Cardiac muscle cell (in vitro differentiated cells and primary cell): Measurements from ENCODE around the gene ACO2. TPM values are rescaled to one million over a fixed set of nuclear protein-coding genes. Genes with fewer than 3 reads are reported as not detected.
"Not testable (repeated sequence)": the region's sequence is repeated elsewhere in the genome, so short reads cannot be mapped to it uniquely, and the experiment has no call there.

Experiments used
- DNase-seq, 2 donors: peaks; one replicate each; pipeline versions ENCODE4 v3.0.0 to v3.0.0-alpha.2; 2010 to 2017; ENCODE audit warnings: low read depth in 1 of 2, low spot score in 1 of 2
- H3K27ac ChIP-seq: fragments of 200-600 bp; sonication (generic); 2 replicates; pipeline ENCODE4 v1.5.1; 2016
- H3K27me3 ChIP-seq: fragments of 200-600 bp; sonication (generic); 2 replicates; pipeline ENCODE4 v1.6.0; 2016; ENCODE audit warnings: control low read depth
- H3K36me3 ChIP-seq: fragments of 200-600 bp; sonication (generic); 2 replicates; pipeline ENCODE4 v1.5.1; 2016; ENCODE audit warnings: control low read depth
- H3K4me1 ChIP-seq: fragments of 200-600 bp; sonication (generic); 2 replicates; pipeline ENCODE4 v1.8.1; 2017; ENCODE audit warnings: low read depth, mild to moderate bottlenecking, mixed run types
- H3K4me3 ChIP-seq: fragments of 200-600 bp; sonication (generic); 2 replicates; pipeline ENCODE4 v1.5.1; 2016; ENCODE audit warnings: mild to moderate bottlenecking
- H3K9me3 ChIP-seq: fragments of 200-600 bp; sonication (generic); 2 replicates; pipeline ENCODE4 v1.5.1; 2017; ENCODE audit warnings: low read depth, mild to moderate bottlenecking, control low read depth
- polyA plus RNA-seq: library from polyadenylated mRNA; unstranded; fragments of >200 nt; fragmentation: Nextera tagmentation; extraction: Ambion mirVana; gene quantifications from 2 replicates; pipeline ENCODE4 v1.2.1, GENCODE V29; 2016
- total RNA-seq: library from RNA; depleted of rRNA; stranded (reverse); fragments of >200 nt; gene quantifications from 2 replicates; pipeline ENCODE4 v1.2.3, GENCODE V29; 2016
- TF ChIP-seq, protein P1 (sequence below): IDR thresholded peaks from 2 replicates; pipeline ENCODE4 v1.5.1; 2012; ENCODE audit warnings: low read depth, mild to moderate bottlenecking, low read length

Gene ACO2
- total and polyA plus RNA-seq, 2 experiments from 2014 or later = 183 to 328 TPM

GRCh38 chr22:41447435-41448188, 21.3 kb upstream of the ACO2 start:
- no peaks in the 10 kb centered on the region for H3K9me3 ChIP-seq
- peaks cover 8% of the 10 kb centered on the region for H3K4me1 ChIP-seq
- peak; percentile 71 to 88 for DNase-seq
- H3K27ac ChIP-seq = peak overlapping the region; percentile 97
- H3K4me3 ChIP-seq = peak overlapping the region; percentile 99
- peaks cover 5% of the 10 kb centered on the region for H3K36me3 ChIP-seq
- TF ChIP-seq, protein P1, sequence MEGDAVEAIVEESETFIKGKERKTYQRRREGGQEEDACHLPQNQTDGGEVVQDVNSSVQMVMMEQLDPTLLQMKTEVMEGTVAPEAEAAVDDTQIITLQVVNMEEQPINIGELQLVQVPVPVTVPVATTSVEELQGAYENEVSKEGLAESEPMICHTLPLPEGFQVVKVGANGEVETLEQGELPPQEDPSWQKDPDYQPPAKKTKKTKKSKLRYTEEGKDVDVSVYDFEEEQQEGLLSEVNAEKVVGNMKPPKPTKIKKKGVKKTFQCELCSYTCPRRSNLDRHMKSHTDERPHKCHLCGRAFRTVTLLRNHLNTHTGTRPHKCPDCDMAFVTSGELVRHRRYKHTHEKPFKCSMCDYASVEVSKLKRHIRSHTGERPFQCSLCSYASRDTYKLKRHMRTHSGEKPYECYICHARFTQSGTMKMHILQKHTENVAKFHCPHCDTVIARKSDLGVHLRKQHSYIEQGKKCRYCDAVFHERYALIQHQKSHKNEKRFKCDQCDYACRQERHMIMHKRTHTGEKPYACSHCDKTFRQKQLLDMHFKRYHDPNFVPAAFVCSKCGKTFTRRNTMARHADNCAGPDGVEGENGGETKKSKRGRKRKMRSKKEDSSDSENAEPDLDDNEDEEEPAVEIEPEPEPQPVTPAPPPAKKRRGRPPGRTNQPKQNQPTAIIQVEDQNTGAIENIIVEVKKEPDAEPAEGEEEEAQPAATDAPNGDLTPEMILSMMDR = no peak
- no peaks in the 10 kb centered on the region for H3K27me3 ChIP-seq

DNA sequence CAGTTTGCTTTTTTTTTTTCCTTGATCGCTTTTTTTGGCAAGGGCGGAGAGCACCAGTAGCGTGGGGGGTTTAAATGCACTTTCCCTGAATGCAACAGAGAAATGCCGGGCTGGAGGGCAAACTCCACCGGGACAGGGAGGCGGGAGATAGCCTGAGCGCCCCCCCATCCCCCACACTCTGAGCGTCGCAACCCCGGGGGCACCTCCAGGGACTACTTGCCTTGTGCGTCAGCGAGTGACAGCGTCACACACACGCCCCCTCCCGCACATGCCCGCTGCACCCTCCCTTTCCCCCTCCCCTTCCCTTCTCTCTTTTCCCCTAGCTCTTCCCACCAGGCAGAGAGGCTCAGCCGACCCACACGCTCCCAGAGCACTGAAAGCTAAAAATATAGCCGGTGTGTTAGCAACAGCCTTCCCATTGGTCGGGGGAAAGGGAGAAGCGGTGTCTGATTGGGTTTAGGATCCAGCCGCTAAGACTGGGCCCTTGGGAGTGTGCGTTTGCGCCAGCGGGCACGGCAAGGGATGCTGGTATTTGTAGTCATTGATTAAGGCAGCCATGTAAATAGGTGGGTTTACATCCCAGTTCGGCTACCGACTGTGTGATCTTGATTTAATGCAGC, 20.6 kb upstream of the ACO2 start:
- H3K9me3 ChIP-seq = no peaks in the 10 kb centered on the region
- peak; percentile 98 to 100 for DNase-seq
- peak overlapping the region; percentile 97 for H3K27ac ChIP-seq
- H3K27me3 ChIP-seq = no peaks in the 10 kb centered on the region
- peak overlapping the region; percentile 99 for H3K4me3 ChIP-seq
- TF ChIP-seq, protein P1 = no peak
- no peaks in the 10 kb centered on the region for H3K36me3 ChIP-seq
- peaks cover 8% of the 10 kb centered on the region for H3K4me1 ChIP-seq

- H3K27me3 ChIP-seq = no peaks in the 10 kb centered on the region
- no peak overlapping the region for H3K27ac ChIP-seq
- no peak for DNase-seq
- H3K36me3 ChIP-seq = peaks cover 21% of the 10 kb centered on the region
- TF ChIP-seq, protein P1 = no peak
- no peaks in the 10 kb centered on the region for H3K9me3 ChIP-seq
- H3K4me1 ChIP-seq = no peaks in the 10 kb centered on the region
- no peak overlapping the region for H3K4me3 ChIP-seq
Measured at GRCh38 chr22:41458161-41458728, 10.7 kb upstream of the ACO2 start.

GRCh38 chr22:41459431-41459830, 9.5 kb upstream of the ACO2 start:
- TF ChIP-seq, protein P1 = no peak
- no peak for DNase-seq
- Histone ChIP-seq H3K9me3 (no peaks in the 10 kb centered on the region), H3K27ac (no peak overlapping the region), H3K27me3 (no peaks in the 10 kb centered on the region), H3K36me3 (peaks cover 29% of the 10 kb centered on the region), H3K4me3 (no peak overlapping the region), H3K4me1 (no peaks in the 10 kb centered on the region)

DNA sequence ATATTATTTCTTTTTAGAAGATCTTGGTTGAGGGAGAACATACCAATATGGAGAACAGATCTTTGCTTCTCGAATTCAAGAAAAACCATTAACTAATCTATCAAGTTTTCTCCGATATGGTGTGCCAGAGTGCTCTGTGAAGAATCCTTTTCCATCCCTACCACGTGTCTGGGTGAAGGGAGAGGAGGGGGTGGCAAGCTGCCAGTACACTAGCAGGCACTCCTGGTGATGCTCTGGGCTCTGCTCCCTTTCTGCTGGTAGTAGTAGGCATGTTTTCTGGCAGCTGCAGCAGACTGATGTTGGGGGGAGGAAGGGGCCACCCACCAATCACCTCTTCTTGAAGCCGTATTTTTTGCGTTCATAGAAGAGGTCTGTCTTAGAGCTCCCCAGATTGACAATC, 8.8 kb upstream of the ACO2 start:
- not testable (repeated sequence) for H3K9me3 ChIP-seq, H3K4me3 ChIP-seq, DNase-seq, H3K27me3 ChIP-seq, H3K4me1 ChIP-seq, H3K27ac ChIP-seq
- peaks cover 35% of the 10 kb centered on the region for H3K36me3 ChIP-seq

GRCh38 chr22:41461901-41462300, 7.0 kb upstream of the ACO2 start:
- Histone ChIP-seq H3K4me1 (no peaks in the 10 kb centered on the region), H3K27ac (no peak overlapping the region), H3K4me3 (no peak overlapping the region), H3K27me3 (no peaks in the 10 kb centered on the region), H3K9me3 (no peaks in the 10 kb centered on the region), H3K36me3 (peaks cover 50% of the 10 kb centered on the region)
- no peak for DNase-seq
- TF ChIP-seq, protein P1 = no peak
